H9 (cell line): ENCODE measurements around the gene PITRM1. TPM values are rescaled to one million over a fixed set of nuclear protein-coding genes. Genes with fewer than 3 reads are reported as not detected.

ENCODE experiments used
- DNase-seq: peaks from one replicate; pipeline ENCODE4 v3.0.0-alpha.2; 2017
- H2AFZ ChIP-seq: one replicate; pipeline ENCODE4 v1.6.1; 2013; ENCODE audit warnings: mild to moderate bottlenecking, low read length, control low read depth, moderate library complexity
- H2AK5ac ChIP-seq: 2 replicates; pipeline ENCODE4 v1.6.1; 2013; ENCODE audit warnings: low read length, control low read depth, mixed read lengths; ENCODE audit not compliant: insufficient read length
- H2BK120ac ChIP-seq: one replicate; pipeline ENCODE4 v1.6.1; 2013; ENCODE audit warnings: low read depth, mild to moderate bottlenecking, low read length, control low read depth, inconsistent platforms; ENCODE audit not compliant: poor library complexity, severe bottlenecking
- H2BK12ac ChIP-seq: 2 replicates; pipeline ENCODE4 v1.6.1; 2013; ENCODE audit warnings: low read length, control low read depth, mixed read lengths, low read depth; ENCODE audit not compliant: insufficient read length
- H2BK15ac ChIP-seq: 2 replicates; pipeline ENCODE4 v1.6.1; 2013; ENCODE audit warnings: low read depth, low read length, control low read depth
- H2BK20ac ChIP-seq: one replicate; pipeline ENCODE4 v1.6.1; 2013; ENCODE audit warnings: low read depth, mild to moderate bottlenecking, low read length, control low read depth, inconsistent platforms; ENCODE audit not compliant: poor library complexity, severe bottlenecking
- H2BK5ac ChIP-seq: 2 replicates; pipeline ENCODE4 v1.6.1; 2013; ENCODE audit warnings: low read length, control low read depth, mixed read lengths; ENCODE audit not compliant: insufficient read length
- H3K14ac ChIP-seq: 2 replicates; pipeline ENCODE4 v1.6.1; 2013; ENCODE audit warnings: low read length, control low read depth; ENCODE audit not compliant: insufficient read depth
- H3K18ac ChIP-seq: 2 replicates; pipeline ENCODE4 v1.6.1; 2013; ENCODE audit warnings: low read depth, mild to moderate bottlenecking, mixed read lengths, low read length, control low read depth; ENCODE audit not compliant: insufficient read length
- H3K23ac ChIP-seq: 2 replicates; pipeline ENCODE4 v1.6.1; 2013; ENCODE audit warnings: low read length, control low read depth, mixed read lengths, low read depth; ENCODE audit not compliant: insufficient read length
- H3K23me2 ChIP-seq: 2 replicates; pipeline ENCODE4 v1.6.1; 2013; ENCODE audit warnings: low read depth, mild to moderate bottlenecking, mixed read lengths, low read length, control low read depth; ENCODE audit not compliant: insufficient read length, poor library complexity, severe bottlenecking
- H3K27ac ChIP-seq: 2 replicates; pipeline ENCODE4 v1.5.1; 2013; ENCODE audit warnings: low read length, control low read depth, mixed read lengths, low read depth; ENCODE audit not compliant: insufficient read length
- H3K27me3 ChIP-seq: 2 replicates; pipeline ENCODE4 v1.6.1; 2013; ENCODE audit warnings: low read length, control low read depth, inconsistent platforms; ENCODE audit not compliant: insufficient read depth
- H3K4ac ChIP-seq: 2 replicates; pipeline ENCODE4 v1.6.1; 2013; ENCODE audit warnings: low read depth, mild to moderate bottlenecking, control low read depth, inconsistent platforms, low read length, moderate library complexity
- H3K4me1 ChIP-seq: 2 replicates; pipeline ENCODE4 v1.6.1; 2013; ENCODE audit warnings: low read length, control low read depth, inconsistent platforms; ENCODE audit not compliant: insufficient read depth
- H3K4me2 ChIP-seq: 2 replicates; pipeline ENCODE4 v1.6.1; 2013; ENCODE audit warnings: low read length, control low read depth, mixed read lengths; ENCODE audit not compliant: insufficient read length, insufficient read depth
- H3K56ac ChIP-seq: 2 replicates; pipeline ENCODE4 v1.6.1; 2013; ENCODE audit warnings: low read depth, mild to moderate bottlenecking, mixed read lengths, low read length, control low read depth; ENCODE audit not compliant: insufficient read length
- H3K79me1 ChIP-seq: 2 replicates; pipeline ENCODE4 v1.6.1; 2013; ENCODE audit warnings: low read depth, mild to moderate bottlenecking, moderate library complexity, low read length, control low read depth, inconsistent platforms; ENCODE audit not compliant: insufficient read depth, poor library complexity, severe bottlenecking
- H3K79me2 ChIP-seq: 2 replicates; pipeline ENCODE4 v1.6.1; 2013; ENCODE audit warnings: low read length, control low read depth, inconsistent platforms; ENCODE audit not compliant: insufficient read depth
- H3K9ac ChIP-seq: 2 replicates; pipeline ENCODE4 v1.6.1; 2013; ENCODE audit warnings: low read length, control low read depth, mixed read lengths; ENCODE audit not compliant: insufficient read length; ENCODE audit errors: extremely low read depth
- H3K9me3 ChIP-seq: one replicate; pipeline ENCODE4 v1.6.1; 2013; ENCODE audit warnings: low read depth, low read length, inconsistent platforms; ENCODE audit not compliant: control insufficient read depth
- H3T11ph ChIP-seq: one replicate; pipeline ENCODE4 v1.6.1; 2013; ENCODE audit warnings: mild to moderate bottlenecking, low read length, control low read depth, inconsistent platforms
- H4K20me1 ChIP-seq: one replicate; pipeline ENCODE4 v1.6.1; 2013; ENCODE audit not compliant: control insufficient read depth, insufficient read length, insufficient read depth
- H4K5ac ChIP-seq: 2 replicates; pipeline ENCODE4 v1.6.1; 2013; ENCODE audit warnings: low read depth, mild to moderate bottlenecking, mixed read lengths, low read length, control low read depth; ENCODE audit not compliant: insufficient read length
- H4K8ac ChIP-seq: replicated peaks from 2 replicates; pipeline ENCODE4 v1.6.1; 2013; ENCODE audit warnings: low read length, control low read depth, mixed read lengths, low read depth; ENCODE audit not compliant: insufficient read length
- H4K91ac ChIP-seq: 2 replicates; pipeline ENCODE4 v1.6.1; 2013; ENCODE audit warnings: low read depth, mild to moderate bottlenecking, moderate library complexity, mixed read lengths, low read length, control low read depth; ENCODE audit not compliant: insufficient read length
- H3K27ac Mint-ChIP-seq, 3 experiments: 2 replicates in 2 of 3; 3 replicates in 1 of 3; pipeline ENCODE4 v1.8.0; 2020 to 2021; ENCODE audit warnings: mixed read lengths in 3 of 3, mild to moderate bottlenecking in 1 of 3, moderate library complexity in 1 of 3
- H3K27me3 Mint-ChIP-seq: 2 replicates; pipeline ENCODE4 v1.8.0; 2021; ENCODE audit warnings: low read depth, mild to moderate bottlenecking, moderate library complexity, mixed read lengths
- H3K36me3 Mint-ChIP-seq, 3 experiments: 2 replicates in 2 of 3; 3 replicates in 1 of 3; pipeline ENCODE4 v1.8.0; 2020 to 2021; ENCODE audit warnings: low read depth in 3 of 3, mixed read lengths in 3 of 3; ENCODE audit not compliant: insufficient read depth in 1 of 3
- H3K4me1 Mint-ChIP-seq, 2 experiments: 2 replicates each; pipeline ENCODE4 v1.8.0; 2020; ENCODE audit warnings: mixed read lengths in 2 of 2
- H3K4me3 Mint-ChIP-seq, 2 experiments: 2 replicates in 1 of 2; 3 replicates in 1 of 2; pipeline ENCODE4 v1.8.0; 2020 to 2021; ENCODE audit warnings: mild to moderate bottlenecking in 2 of 2, mixed read lengths in 2 of 2, moderate library complexity in 1 of 2
- H3K9me3 Mint-ChIP-seq, 2 experiments: 2 replicates in 1 of 2; 3 replicates in 1 of 2; pipeline ENCODE4 v1.8.0; 2020; ENCODE audit warnings: mild to moderate bottlenecking in 2 of 2, mixed read lengths in 2 of 2, moderate library complexity in 1 of 2
- WGBS: extraction: QIAGEN DNeasy Blood & Tissue Kit; methylation state at CpG from one replicate; pipeline ENCODE4 v1.1.7; 2013; ENCODE audit warnings: missing lambda C conversion rate, low lambda C conversion rate, mixed read lengths; ENCODE audit not compliant: insufficient read length; ENCODE audit errors: extremely low coverage; 5-methylcytosine and 5-hydroxymethylcytosine counted together
- total RNA-seq: library from RNA; stranded (reverse); gene quantifications from 2 replicates; pipeline ENCODE4 v1.2.1, GENCODE V29; 2021
- TF ChIP-seq, protein P1 (sequence below): fragments of 200-600 bp; sonication (generic); conservative IDR thresholded peaks from 3 replicates; pipeline ENCODE4 v1.8.0; 2021; ENCODE audit warnings: antibody characterized with exemption, mild to moderate bottlenecking

The PITRM1 gene
- total RNA-seq, 1 experiment from 2014 or later, result 27.8 TPM

DNA sequence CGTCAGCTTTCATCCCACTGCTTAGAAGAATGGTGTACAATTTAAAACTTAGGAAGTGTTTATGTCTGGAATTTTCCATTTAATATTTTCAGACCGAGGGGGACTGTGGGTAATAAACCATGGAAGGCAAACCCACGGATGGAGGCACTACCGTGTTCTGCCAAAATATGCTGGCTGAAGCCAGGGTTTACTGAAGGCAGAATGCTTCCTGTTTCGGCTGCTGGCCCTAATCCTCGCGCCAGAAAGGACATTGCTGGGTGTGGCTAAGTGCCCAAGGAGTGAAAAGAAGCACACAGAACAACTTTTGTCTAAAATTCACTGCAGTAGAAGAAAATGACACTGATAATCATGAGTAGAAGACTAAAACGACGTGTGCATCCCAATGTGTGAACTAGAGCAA, 32.3 kb downstream of the PITRM1 start:
- H3K79me2 ChIP-seq, result no peaks in the 10 kb centered on the region
- TF ChIP-seq, protein P1, sequence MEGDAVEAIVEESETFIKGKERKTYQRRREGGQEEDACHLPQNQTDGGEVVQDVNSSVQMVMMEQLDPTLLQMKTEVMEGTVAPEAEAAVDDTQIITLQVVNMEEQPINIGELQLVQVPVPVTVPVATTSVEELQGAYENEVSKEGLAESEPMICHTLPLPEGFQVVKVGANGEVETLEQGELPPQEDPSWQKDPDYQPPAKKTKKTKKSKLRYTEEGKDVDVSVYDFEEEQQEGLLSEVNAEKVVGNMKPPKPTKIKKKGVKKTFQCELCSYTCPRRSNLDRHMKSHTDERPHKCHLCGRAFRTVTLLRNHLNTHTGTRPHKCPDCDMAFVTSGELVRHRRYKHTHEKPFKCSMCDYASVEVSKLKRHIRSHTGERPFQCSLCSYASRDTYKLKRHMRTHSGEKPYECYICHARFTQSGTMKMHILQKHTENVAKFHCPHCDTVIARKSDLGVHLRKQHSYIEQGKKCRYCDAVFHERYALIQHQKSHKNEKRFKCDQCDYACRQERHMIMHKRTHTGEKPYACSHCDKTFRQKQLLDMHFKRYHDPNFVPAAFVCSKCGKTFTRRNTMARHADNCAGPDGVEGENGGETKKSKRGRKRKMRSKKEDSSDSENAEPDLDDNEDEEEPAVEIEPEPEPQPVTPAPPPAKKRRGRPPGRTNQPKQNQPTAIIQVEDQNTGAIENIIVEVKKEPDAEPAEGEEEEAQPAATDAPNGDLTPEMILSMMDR, result no peak
- H4K20me1 ChIP-seq, result no peaks in the 10 kb centered on the region
- no peaks in the 10 kb centered on the region for H3K27me3 Mint-ChIP-seq
- no peak overlapping the region for H3K9ac ChIP-seq
- no peak overlapping the region for H4K8ac ChIP-seq
- H3K23ac ChIP-seq, result no peak overlapping the region
- H2AFZ ChIP-seq, result no peak overlapping the region
- WGBS, result no CpG with 5 or more reads among the region's 9 CpGs
- H2BK120ac ChIP-seq, result no peak overlapping the region
- H3K23me2 ChIP-seq, result no peaks in the 10 kb centered on the region
- no peaks in the 10 kb centered on the region for H3K79me1 ChIP-seq
- no peak overlapping the region for H3K56ac ChIP-seq
- no peak overlapping the region for H3T11ph ChIP-seq
- no peak overlapping the region for H3K27ac ChIP-seq
- no peak overlapping the region for H2AK5ac ChIP-seq
- no peaks in the 10 kb centered on the region for H3K9me3 Mint-ChIP-seq
- H2BK15ac ChIP-seq, result no peak overlapping the region
- H3K4me1 ChIP-seq, result no peaks in the 10 kb centered on the region
- H3K36me3 Mint-ChIP-seq, result peaks cover 17 to 90% (median 86%) of the 10 kb centered on the region in 3 experiments; a peak in 6 of 7 replicates
- H3K27ac Mint-ChIP-seq, result no peak overlapping the region; a peak in 1 of 7 replicates
- H3K18ac ChIP-seq, result no peak overlapping the region
- no peak overlapping the region for H4K91ac ChIP-seq
- no peak overlapping the region for H4K5ac ChIP-seq
- H2BK12ac ChIP-seq, result no peak overlapping the region
- H3K4me3 Mint-ChIP-seq, result no peak overlapping the region
- no peak overlapping the region for H3K4me2 ChIP-seq
- H3K4ac ChIP-seq, result no peak overlapping the region
- no peak for DNase-seq
- no peak overlapping the region for H2BK5ac ChIP-seq
- no peaks in the 10 kb centered on the region for H3K4me1 Mint-ChIP-seq
- no peaks in the 10 kb centered on the region for H3K9me3 ChIP-seq
- H3K14ac ChIP-seq, result no peak overlapping the region
- H3K27me3 ChIP-seq, result no peaks in the 10 kb centered on the region
- no peak overlapping the region for H2BK20ac ChIP-seq
